Colonic mucosa (tissue), 4 donors: Measurements from ENCODE around the gene COL18A1. TPM values are rescaled to one million over a fixed set of nuclear protein-coding genes. Genes with fewer than 3 reads are reported as not detected.
"Not testable (repeated sequence)": the region's sequence is repeated elsewhere in the genome, so short reads cannot be mapped to it uniquely, and the experiment has no call there.

Source experiments
- DNase-seq: peaks from one replicate; pipeline ENCODE4 v3.0.0-alpha.2; 2020
- H3K27ac ChIP-seq: fragments of 200-600 bp; one replicate; pipeline ENCODE4 v1.8.0; 2021
- H3K27me3 ChIP-seq: fragments of 200-600 bp; one replicate; pipeline ENCODE4 v1.8.0; 2021
- H3K36me3 ChIP-seq: fragments of 200-600 bp; one replicate; pipeline ENCODE4 v1.8.0; 2021
- H3K4me1 ChIP-seq: fragments of 200-600 bp; one replicate; pipeline ENCODE4 v1.8.0; 2021; ENCODE audit warnings: mild to moderate bottlenecking
- H3K4me3 ChIP-seq: fragments of 200-600 bp; one replicate; pipeline ENCODE4 v1.8.0; 2021
- H3K9ac ChIP-seq, 2 donors: one replicate each; pipeline ENCODE4 v1.7.0; 2013; ENCODE audit warnings: control low read depth in 2 of 2, low read depth in 2 of 2, low read length in 2 of 2
- H3K9me3 ChIP-seq: fragments of 200-600 bp; one replicate; pipeline ENCODE4 v1.8.0; 2021
- CTCF ChIP-seq: fragments of 200-600 bp; IDR thresholded peaks from one replicate; pipeline ENCODE4 v1.8.0; 2022; ENCODE audit warnings: antibody characterized with exemption, mild to moderate bottlenecking
- intact Hi-C: fragments of 100-400 bp; cut with DNase I; formaldehyde crosslinking; loops from one replicate; pipeline ENCODE4 v1.14.1; 2022
- total RNA-seq, 2 donors: library from RNA; stranded (reverse); fragmentation: NEBNext Ultra II Directional in 1 of 2; extraction: Animal tissue kit (Norgen Biotek cat#: 25700) in 1 of 2; gene quantifications; one replicate each; pipeline ENCODE4 v1.2.1, GENCODE V29; 2021
- donor health status: healthy.
- donor health status: DM: no; HTN: no; CAD: no.
- donor health status: DM: no; HTN: no; CAD: no.

The COL18A1 gene
- total RNA-seq, 2 donors from 2014 or later: 8.4 to 22.3 TPM

- Histone ChIP-seq H3K9me3 (no peaks in the 10 kb centered on the region), H3K27ac (peak overlapping the region; percentile 18), H3K36me3 (no peaks in the 10 kb centered on the region), H3K27me3 (no peaks in the 10 kb centered on the region), H3K4me1 (no peaks in the 10 kb centered on the region), H3K4me3 (no peak overlapping the region), H3K9ac (no peak overlapping the region)
- no peak for TF ChIP-seq CTCF
- DNase-seq: no peak
- intact Hi-C loops: no loop called here
These were observed 38.5 kb upstream of the COL18A1 start for GRCh38 chr21:45366476-45366875.

- Histone ChIP-seq H3K27ac (peak overlapping the region; percentile 36), H3K36me3 (no peaks in the 10 kb centered on the region), H3K9ac (peak overlapping the region in 1 of 2 donors; percentile 19), H3K9me3 (no peaks in the 10 kb centered on the region), H3K4me1 (no peaks in the 10 kb centered on the region), H3K4me3 (no peak overlapping the region), H3K27me3 (no peaks in the 10 kb centered on the region)
- DNase-seq: peak; percentile 43
- intact Hi-C loops: no loop called here
- TF ChIP-seq CTCF: no peak
These were observed 38.0 kb upstream of the COL18A1 start for GRCh38 chr21:45366931-45367401.

GRCh38 chr21:45367402-45368351, 37.3 kb upstream of the COL18A1 start:
- Histone ChIP-seq H3K27ac (peak overlapping the region; percentile 36), H3K4me1 (no peaks in the 10 kb centered on the region)

GRCh38 chr21:45369018-45369417, 35.9 kb upstream of the COL18A1 start:
- H3K27me3 ChIP-seq, H3K36me3 ChIP-seq, H3K9me3 ChIP-seq, H3K9ac ChIP-seq, H3K27ac ChIP-seq, H3K4me3 ChIP-seq, H3K4me1 ChIP-seq, DNase-seq, intact Hi-C loops: not testable (repeated sequence)

More at GRCh38 chr21:45367402-45368351, 37.3 kb upstream of the COL18A1 start:
- intact Hi-C loops: no loop called here
- TF ChIP-seq CTCF: no peak
- no peak for DNase-seq
- Histone ChIP-seq H3K4me3 (no peak overlapping the region), H3K9me3 (no peaks in the 10 kb centered on the region), H3K9ac (peak overlapping the region in 1 of 2 donors; percentile 19), H3K27me3 (no peaks in the 10 kb centered on the region), H3K36me3 (no peaks in the 10 kb centered on the region)

- H3K4me1 ChIP-seq: no peaks in the 10 kb centered on the region
- H3K9ac ChIP-seq: no peak overlapping the region
- no peaks in the 10 kb centered on the region for H3K27me3 ChIP-seq
- TF ChIP-seq CTCF: no peak
- no peak overlapping the region for H3K4me3 ChIP-seq
- H3K9me3 ChIP-seq: no peaks in the 10 kb centered on the region
- H3K27ac ChIP-seq: no peak overlapping the region
- H3K36me3 ChIP-seq: no peaks in the 10 kb centered on the region
- intact Hi-C loops: no loop called here
- DNase-seq: no peak
These were observed 34.4 kb upstream of the COL18A1 start for GRCh38 chr21:45370575-45370974.

GRCh38 chr21:45371081-45371480, 33.9 kb upstream of the COL18A1 start:
- Histone ChIP-seq H3K4me1 (no peaks in the 10 kb centered on the region), H3K27ac (no peak overlapping the region), H3K9ac (no peak overlapping the region), H3K4me3 (no peak overlapping the region), H3K9me3 (no peaks in the 10 kb centered on the region), H3K36me3 (no peaks in the 10 kb centered on the region), H3K27me3 (no peaks in the 10 kb centered on the region)
- intact Hi-C loops: no loop called here
- no peak for TF ChIP-seq CTCF
- no peak for DNase-seq
